Colonic mucosa (tissue), 4 donors: Measurements from ENCODE around the gene PTTG1IP. TPM values are rescaled to one million over a fixed set of nuclear protein-coding genes. Genes with fewer than 3 reads are reported as not detected.
A peak's percentile ranks its signal among the peaks of the same experiment; 100 is the strongest.

Experiments
- DNase-seq: peaks from one replicate; pipeline ENCODE4 v3.0.0-alpha.2; 2020
- H3K27ac ChIP-seq: fragments of 200-600 bp; one replicate; pipeline ENCODE4 v1.8.0; 2021
- H3K27me3 ChIP-seq: fragments of 200-600 bp; one replicate; pipeline ENCODE4 v1.8.0; 2021
- H3K36me3 ChIP-seq: fragments of 200-600 bp; one replicate; pipeline ENCODE4 v1.8.0; 2021
- H3K4me1 ChIP-seq: fragments of 200-600 bp; one replicate; pipeline ENCODE4 v1.8.0; 2021; ENCODE audit warnings: mild to moderate bottlenecking
- H3K4me3 ChIP-seq: fragments of 200-600 bp; one replicate; pipeline ENCODE4 v1.8.0; 2021
- H3K9ac ChIP-seq, 2 donors: one replicate each; pipeline ENCODE4 v1.7.0; 2013; ENCODE audit warnings: control low read depth in 2 of 2, low read depth in 2 of 2, low read length in 2 of 2
- H3K9me3 ChIP-seq: fragments of 200-600 bp; one replicate; pipeline ENCODE4 v1.8.0; 2021
- intact Hi-C: fragments of 100-400 bp; cut with DNase I; formaldehyde crosslinking; loops from one replicate; pipeline ENCODE4 v1.14.1; 2022
- total RNA-seq, 2 donors: library from RNA; stranded (reverse); fragmentation: NEBNext Ultra II Directional in 1 of 2; extraction: Animal tissue kit (Norgen Biotek cat#: 25700) in 1 of 2; gene quantifications; one replicate each; pipeline ENCODE4 v1.2.1, GENCODE V29; 2021
- TF ChIP-seq, protein P1 (sequence below): fragments of 200-600 bp; IDR thresholded peaks from one replicate; pipeline ENCODE4 v1.8.0; 2022; ENCODE audit warnings: antibody characterized with exemption, mild to moderate bottlenecking
- donor health status: healthy.
- donor health status: DM: no; HTN: no; CAD: no.
- donor health status: DM: no; HTN: no; CAD: no.

PTTG1IP gene
- total RNA-seq, 2 donors from 2014 or later: 218 to 414 TPM

DNA sequence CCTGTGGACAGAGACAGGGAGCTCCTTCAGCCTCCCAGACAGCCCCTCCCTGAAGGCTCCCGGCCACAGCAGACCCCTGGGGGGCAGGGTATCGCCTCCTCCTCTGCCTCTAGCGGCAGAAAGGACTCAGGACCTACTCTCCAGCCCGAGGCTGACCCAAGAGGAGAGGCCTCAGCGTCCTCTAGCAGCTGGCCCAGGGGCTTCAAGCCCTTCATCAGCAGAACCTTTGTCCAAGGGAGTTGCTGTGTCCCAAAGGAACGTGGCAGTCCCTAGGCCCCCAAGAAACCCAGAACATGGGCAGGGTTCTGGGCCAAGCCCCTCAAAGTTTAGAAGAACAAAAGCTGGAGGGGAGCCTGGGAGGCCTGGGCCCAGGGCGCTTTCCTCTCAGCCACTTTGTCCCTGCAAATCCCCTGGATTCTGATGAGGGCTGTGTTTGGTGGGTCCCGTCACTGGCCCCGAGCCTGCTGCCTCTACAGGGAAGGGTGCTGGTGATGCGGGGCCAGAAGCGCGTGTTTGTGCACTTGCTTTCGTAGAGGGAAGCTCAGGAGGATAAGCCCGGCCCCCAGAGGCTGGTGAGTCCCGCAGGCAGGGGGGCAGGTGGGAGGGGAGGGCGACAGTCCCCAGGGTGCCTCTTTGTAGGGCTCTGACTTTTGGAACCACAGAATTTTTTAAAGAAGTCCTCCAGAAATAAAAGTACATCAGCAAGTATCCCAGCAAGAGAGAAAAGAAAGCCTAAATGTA lies 33.9 kb upstream of the PTTG1IP start:
- no peaks in the 10 kb centered on the region for H3K36me3 ChIP-seq
- intact Hi-C loops: no loop called here
- H3K27ac ChIP-seq: no peak overlapping the region
- H3K9me3 ChIP-seq: no peaks in the 10 kb centered on the region
- no peak overlapping the region for H3K4me3 ChIP-seq
- H3K9ac ChIP-seq: peak overlapping the region; percentile 2 to 5
- peaks cover 19% of the 10 kb centered on the region for H3K4me1 ChIP-seq
- no peak for DNase-seq
- TF ChIP-seq, protein P1, sequence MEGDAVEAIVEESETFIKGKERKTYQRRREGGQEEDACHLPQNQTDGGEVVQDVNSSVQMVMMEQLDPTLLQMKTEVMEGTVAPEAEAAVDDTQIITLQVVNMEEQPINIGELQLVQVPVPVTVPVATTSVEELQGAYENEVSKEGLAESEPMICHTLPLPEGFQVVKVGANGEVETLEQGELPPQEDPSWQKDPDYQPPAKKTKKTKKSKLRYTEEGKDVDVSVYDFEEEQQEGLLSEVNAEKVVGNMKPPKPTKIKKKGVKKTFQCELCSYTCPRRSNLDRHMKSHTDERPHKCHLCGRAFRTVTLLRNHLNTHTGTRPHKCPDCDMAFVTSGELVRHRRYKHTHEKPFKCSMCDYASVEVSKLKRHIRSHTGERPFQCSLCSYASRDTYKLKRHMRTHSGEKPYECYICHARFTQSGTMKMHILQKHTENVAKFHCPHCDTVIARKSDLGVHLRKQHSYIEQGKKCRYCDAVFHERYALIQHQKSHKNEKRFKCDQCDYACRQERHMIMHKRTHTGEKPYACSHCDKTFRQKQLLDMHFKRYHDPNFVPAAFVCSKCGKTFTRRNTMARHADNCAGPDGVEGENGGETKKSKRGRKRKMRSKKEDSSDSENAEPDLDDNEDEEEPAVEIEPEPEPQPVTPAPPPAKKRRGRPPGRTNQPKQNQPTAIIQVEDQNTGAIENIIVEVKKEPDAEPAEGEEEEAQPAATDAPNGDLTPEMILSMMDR: no peak
- no peaks in the 10 kb centered on the region for H3K27me3 ChIP-seq

GRCh38 chr21:44905728-44906090 lies 32.2 kb upstream of the PTTG1IP start:
- intact Hi-C loops: no loop called here
- H3K4me1 ChIP-seq: peaks cover 2% of the 10 kb centered on the region
- TF ChIP-seq, protein P1: no peak

DNA sequence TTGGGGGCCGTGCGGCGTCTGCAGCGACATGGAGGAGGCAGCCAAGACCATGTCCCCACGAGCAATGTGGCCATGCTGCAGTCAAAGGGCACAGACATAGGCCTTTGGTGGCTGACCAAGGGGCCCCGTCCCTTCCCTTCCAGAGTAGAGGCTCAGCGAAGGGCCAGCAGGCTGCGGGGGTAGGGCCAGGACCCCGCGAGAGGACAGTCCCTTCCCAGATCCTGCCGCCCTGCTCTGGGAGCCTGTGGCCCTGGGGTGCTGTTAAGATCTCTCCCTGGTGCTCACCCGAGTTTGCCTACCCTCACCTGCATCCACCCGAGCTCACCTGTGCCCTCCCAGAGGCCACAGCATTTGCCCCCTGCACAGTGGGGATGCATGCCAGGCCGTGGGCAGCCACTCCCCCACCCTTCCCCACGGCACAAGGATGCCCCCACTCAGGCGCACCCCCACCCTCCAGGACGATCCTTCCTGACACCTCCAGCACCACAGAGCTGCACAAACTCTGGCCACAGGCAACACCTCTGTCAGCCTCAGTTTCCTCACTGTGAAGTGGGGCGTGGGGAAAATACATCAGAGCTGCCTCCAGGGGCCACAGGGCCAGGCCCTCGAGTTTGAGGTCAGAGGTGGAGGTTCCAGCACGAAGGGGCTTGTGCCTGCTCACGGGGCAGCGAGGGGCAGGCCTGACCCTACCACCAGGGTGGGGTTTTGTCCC lies 31.7 kb upstream of the PTTG1IP start:
- Histone ChIP-seq H3K36me3 (no peaks in the 10 kb centered on the region), H3K27ac (no peak overlapping the region), H3K27me3 (no peaks in the 10 kb centered on the region), H3K9me3 (no peaks in the 10 kb centered on the region), H3K4me3 (no peak overlapping the region), H3K9ac (no peak overlapping the region), H3K4me1 (no peaks in the 10 kb centered on the region)
- TF ChIP-seq, protein P1: no peak
- no peak for DNase-seq
- intact Hi-C loops: no loop called here

More at GRCh38 chr21:44905728-44906090, 32.2 kb upstream of the PTTG1IP start:
- Histone ChIP-seq H3K4me3 (no peak overlapping the region), H3K27me3 (no peaks in the 10 kb centered on the region), H3K9ac (no peak overlapping the region), H3K27ac (no peak overlapping the region), H3K36me3 (no peaks in the 10 kb centered on the region), H3K9me3 (no peaks in the 10 kb centered on the region)
- DNase-seq: no peak

DNA sequence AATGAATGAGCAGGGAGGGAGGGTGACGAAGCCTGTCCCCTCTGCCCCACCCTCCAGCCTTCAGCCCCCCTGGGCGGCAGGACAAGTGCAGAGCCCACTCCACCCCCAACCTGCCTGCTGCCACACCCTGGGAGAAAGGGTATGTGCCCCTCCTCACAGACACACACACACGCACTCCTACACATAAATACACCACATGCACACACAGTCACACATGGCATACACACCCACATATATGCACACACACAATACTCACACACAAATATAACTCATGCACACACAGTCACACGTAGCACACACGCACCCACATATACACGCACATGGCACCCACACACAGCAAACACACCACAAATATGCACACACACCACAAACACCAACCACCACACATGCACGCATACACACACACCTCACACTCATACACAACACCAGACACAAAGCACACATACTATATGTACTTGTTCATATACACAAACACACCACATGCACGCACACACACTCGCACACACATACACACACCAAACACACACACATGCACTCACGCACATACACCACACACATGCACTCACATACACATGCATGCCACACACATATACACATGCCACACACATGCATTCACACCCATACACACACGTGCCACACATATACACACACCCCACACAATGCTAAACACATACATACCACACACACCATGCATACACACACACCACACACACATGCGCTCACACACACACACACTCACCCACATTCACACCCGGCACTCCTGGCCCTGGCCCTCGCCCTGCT lies 30.8 kb upstream of the PTTG1IP start:
- Histone ChIP-seq H3K9me3 (no peaks in the 10 kb centered on the region), H3K4me1 (no peaks in the 10 kb centered on the region), H3K4me3 (no peak overlapping the region), H3K9ac (no peak overlapping the region), H3K27me3 (no peaks in the 10 kb centered on the region), H3K27ac (no peak overlapping the region), H3K36me3 (no peaks in the 10 kb centered on the region)
- DNase-seq: no peak
- TF ChIP-seq, protein P1: no peak
- intact Hi-C loops: no loop called here

DNA sequence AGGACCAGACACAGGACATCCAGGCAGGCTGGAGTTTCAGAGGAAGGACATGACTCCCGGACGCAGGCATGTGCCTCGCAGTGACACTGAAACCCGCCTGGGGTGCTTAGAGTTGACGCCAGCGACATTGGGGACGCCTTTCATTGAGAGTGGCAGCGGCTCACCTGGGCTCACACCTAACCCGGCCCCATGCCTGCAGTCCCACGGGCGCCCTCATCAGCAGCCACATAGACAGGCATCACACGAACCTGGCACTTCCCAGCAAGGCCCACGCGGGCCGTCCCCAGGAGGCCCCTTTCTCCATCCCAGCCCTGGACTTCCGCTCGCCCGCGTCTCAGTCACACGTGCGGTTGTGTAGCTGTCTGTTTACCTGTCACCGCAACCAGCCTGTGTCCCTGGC lies 30.2 kb upstream of the PTTG1IP start:
- Histone ChIP-seq H3K27me3 (no peaks in the 10 kb centered on the region), H3K9me3 (no peaks in the 10 kb centered on the region), H3K4me1 (no peaks in the 10 kb centered on the region), H3K27ac (no peak overlapping the region), H3K9ac (no peak overlapping the region), H3K4me3 (no peak overlapping the region), H3K36me3 (no peaks in the 10 kb centered on the region)
- TF ChIP-seq, protein P1: no peak
- intact Hi-C loops: no loop called here
- DNase-seq: no peak
